Endothelial cell of umbilical vein (primary cell): Measurements from ENCODE around the gene UNC5C. TPM values are rescaled to one million over a fixed set of nuclear protein-coding genes. Genes with fewer than 3 reads are reported as not detected.
A peak's percentile ranks its signal among the peaks of the same experiment; 100 is the strongest.

Experiments used
- BruUV-seq: library from RNA; stranded (reverse); fragments of 400-500 nt; replicated peaks from 2 replicates; lab custom pipeline; 2021; lab: Mats Ljungman, UMichigan
- CTCF ChIA-PET: fragments of 300-600, 350-600 bp; sonication (Branson Sonifier 250); formaldehyde crosslinking; loops from one replicate; lab custom pipeline; 2021; ENCODE audit warnings: antibody characterized with exemption, inconsistent platforms; lab: Charles Lee
- POLR2A ChIA-PET: fragments of 300-600, 350-600 bp; sonication (Branson Sonifier 250); formaldehyde crosslinking; loops from one replicate; lab custom pipeline; 2021; ENCODE audit warnings: antibody characterized with exemption, inconsistent platforms; lab: Charles Lee
- DNase-seq: peaks from one replicate; pipeline ENCODE4 v3.0.0-alpha.2; 2011; ENCODE audit warnings: low read depth, low spot score
- FAIRE-seq: peaks from 2 replicates; lab custom pipeline; 2011; peaks lifted over from hg19 to GRCh38; lab: Jason Lieb, UNC
- H2AFZ ChIP-seq: 2 replicates; pipeline ENCODE4 v1.6.0; 2012; ENCODE audit warnings: low read depth, low read length, control low read depth, inconsistent platforms
- H3K27ac ChIP-seq: 2 replicates; pipeline ENCODE4 v1.5.1; 2011; ENCODE audit warnings: low read depth, mild to moderate bottlenecking, control low read depth, low read length, moderate library complexity; ENCODE audit not compliant: insufficient read depth
- H3K27me3 ChIP-seq, 2 experiments: 2 replicates each; pipeline versions ENCODE4 v1.6.0 to v1.6.1; 2011; ENCODE audit warnings: low read length in 2 of 2, mixed read lengths in 1 of 2; ENCODE audit not compliant: control insufficient read depth in 2 of 2, insufficient read depth in 2 of 2
- H3K36me3 ChIP-seq, 2 experiments: 2 replicates in 1 of 2; 3 replicates in 1 of 2; pipeline ENCODE4 v1.5.1; 2011; ENCODE audit warnings: low read length in 2 of 2, mild to moderate bottlenecking in 1 of 2, moderate library complexity in 1 of 2; ENCODE audit not compliant: control insufficient read depth in 2 of 2, insufficient read depth in 2 of 2; ENCODE audit errors: extremely low read depth in 1 of 2
- H3K4me1 ChIP-seq: 3 replicates; pipeline ENCODE4 v1.5.1; 2011; ENCODE audit warnings: mild to moderate bottlenecking, low read length; ENCODE audit not compliant: control insufficient read depth, insufficient read depth; ENCODE audit errors: extremely low read depth
- H3K4me2 ChIP-seq: 2 replicates; pipeline ENCODE4 v1.6.1; 2011; ENCODE audit warnings: low read length, control low read depth, mixed read lengths; ENCODE audit not compliant: insufficient read depth
- H3K4me3 ChIP-seq, 3 experiments: fragments of 200-600 bp in 1 of 3; sonication (generic), shearing (Covaris generic) in 1 of 3; replicated peaks in 1 of 3; 2 replicates each; pipeline ENCODE4 v1.5.1; 2011 to 2016; ENCODE audit warnings: control low read depth in 3 of 3, low read length in 3 of 3, mild to moderate bottlenecking in 2 of 3, inconsistent platforms in 1 of 3, low read depth in 1 of 3, moderate library complexity in 1 of 3; ENCODE audit not compliant: insufficient read depth in 1 of 3
- H3K79me2 ChIP-seq: 2 replicates; pipeline ENCODE4 v1.6.0; 2012; ENCODE audit warnings: low read length, inconsistent platforms; ENCODE audit not compliant: control insufficient read depth, insufficient read depth
- H3K9ac ChIP-seq: replicated peaks from 2 replicates; pipeline ENCODE3; 2011; ENCODE audit warnings: low read length, control low read depth; ENCODE audit not compliant: insufficient read depth; ENCODE audit errors: extremely low read depth
- H3K9me1 ChIP-seq: replicated peaks from 3 replicates; pipeline ENCODE4 v1.6.0; 2011; ENCODE audit warnings: mild to moderate bottlenecking, low read length; ENCODE audit not compliant: control insufficient read depth, insufficient read depth; ENCODE audit errors: extremely low read depth
- H3K9me3 ChIP-seq: replicated peaks from 2 replicates; pipeline ENCODE4 v1.5.1; 2012; ENCODE audit warnings: low read length, inconsistent platforms; ENCODE audit not compliant: control insufficient read depth, insufficient read depth
- H4K20me1 ChIP-seq: replicated peaks from 2 replicates; pipeline ENCODE3; 2011; ENCODE audit warnings: mild to moderate bottlenecking, low read length; ENCODE audit not compliant: control insufficient read depth, insufficient read depth; ENCODE audit errors: extremely low read depth
- EZH2 ChIP-seq: IDR thresholded peaks from 2 replicates; pipeline ENCODE4 v1.6.1; 2012; ENCODE audit warnings: borderline replicate concordance, low read depth, mild to moderate bottlenecking, moderate library complexity, low read length, inconsistent platforms; ENCODE audit not compliant: severe bottlenecking
- FOS ChIP-seq: IDR thresholded peaks from 2 replicates; pipeline ENCODE4 v1.6.1; 2011; ENCODE audit warnings: mild to moderate bottlenecking, low read length, moderate library complexity, borderline replicate concordance; ENCODE audit not compliant: insufficient read depth
- GATA2 ChIP-seq: IDR thresholded peaks from 2 replicates; pipeline ENCODE4 v1.7.0; 2011; ENCODE audit warnings: low read depth, mild to moderate bottlenecking, moderate library complexity, mixed read lengths, low read length; ENCODE audit not compliant: insufficient read length, insufficient read depth
- JUN ChIP-seq: IDR thresholded peaks from 2 replicates; pipeline ENCODE4 v1.6.1; 2011; ENCODE audit warnings: borderline replicate concordance, low read depth; ENCODE audit not compliant: insufficient read length, insufficient read depth
- MYC ChIP-seq: IDR thresholded peaks from one replicate; pipeline ENCODE4 v1.6.1; 2011; ENCODE audit warnings: mild to moderate bottlenecking, low read depth, low read length
- POLR2A ChIP-seq: IDR thresholded peaks from 2 replicates; pipeline ENCODE4 v1.6.1; 2012; ENCODE audit warnings: low read depth, mild to moderate bottlenecking, control low read depth, low read length
- POLR2AphosphoS5 ChIP-seq: IDR thresholded peaks from 2 replicates; pipeline ENCODE4 v1.6.1; 2012; ENCODE audit warnings: low read depth, mild to moderate bottlenecking, control low read depth, low read length, moderate library complexity; ENCODE audit not compliant: insufficient read depth
- dilution Hi-C: fragments of 300-500 bp; cut with MboI; formaldehyde crosslinking; loops from one replicate; pipeline ENCODE4 v1.15.0; 2019; ENCODE audit warnings: low sequenced_read_pairs; ENCODE audit not compliant: extremely low pct_ligation_motif_present
- intact Hi-C: fragments of 100-400 bp; cut with micrococcal nuclease; formaldehyde crosslinking; loops from one replicate; pipeline ENCODE4 v1.10.0; 2022
- polyA plus RNA-seq, 4 experiments: library from polyadenylated mRNA; depleted of rRNA in 3 of 4; stranded (reverse) in 3 of 4; unstranded in 1 of 4; fragments of >200 nt; gene quantifications; 2 replicates each; pipeline versions ENCODE4 v1.2.1 to v1.2.3, GENCODE V29; 2011 to 2012; ENCODE audit warnings: missing spikeins in 1 of 4
- total RNA-seq: library from RNA; stranded (reverse); gene quantifications from 2 replicates; pipeline ENCODE4 v1.2.3, GENCODE V29; 2021
- TF ChIP-seq, protein P1 (sequence below), 2 donors: IDR thresholded peaks; 1 replicate in 1 of 2; 2 replicates in 1 of 2; pipeline ENCODE4 v1.5.1; 2011; ENCODE audit warnings: low read length in 2 of 2, mild to moderate bottlenecking in 2 of 2, moderate library complexity in 2 of 2, control low read depth in 1 of 2, inconsistent platforms in 1 of 2, low read depth in 1 of 2; ENCODE audit not compliant: insufficient read depth in 1 of 2; ENCODE audit errors: extremely low read depth in 1 of 2
- TF ChIP-seq, protein P2 (sequence below): IDR thresholded peaks from 2 replicates; pipeline ENCODE4 v1.6.1; 2011; ENCODE audit not compliant: insufficient read depth, insufficient read length

Gene UNC5C
- total and polyA plus RNA-seq, 2 donors (not counting 3 experiments of a cell fraction or from before 2014, with no cell fraction given): 0.44 to 0.53 TPM

GRCh38 chr4:95181243-95181995, 367.4 kb downstream of the UNC5C start:
- BruUV-seq: no TSS peak
- H3K9ac ChIP-seq: no peak overlapping the region
- no peak overlapping the region for H3K4me3 ChIP-seq
- H3K36me3 ChIP-seq: no peaks in the 10 kb centered on the region
- H3K4me1 ChIP-seq: no peaks in the 10 kb centered on the region
- FAIRE-seq (peak; percentile 26), DNase-seq (peak; percentile 11)
- dilution Hi-C loops (no loop called here), intact Hi-C loops (loop anchor here (5.0 kb wide), 1 partner anchor 106 kb away; no protein-coding TSS in a partner anchor)
- H3K9me1 ChIP-seq: no peaks in the 10 kb centered on the region
- TF ChIP-seq MYC (no peak), FOS (no peak), GATA2 (no peak), EZH2 (no peak), POLR2AphosphoS5 (no peak), POLR2A (no peak), JUN (no peak)
- TF ChIP-seq, protein P1, sequence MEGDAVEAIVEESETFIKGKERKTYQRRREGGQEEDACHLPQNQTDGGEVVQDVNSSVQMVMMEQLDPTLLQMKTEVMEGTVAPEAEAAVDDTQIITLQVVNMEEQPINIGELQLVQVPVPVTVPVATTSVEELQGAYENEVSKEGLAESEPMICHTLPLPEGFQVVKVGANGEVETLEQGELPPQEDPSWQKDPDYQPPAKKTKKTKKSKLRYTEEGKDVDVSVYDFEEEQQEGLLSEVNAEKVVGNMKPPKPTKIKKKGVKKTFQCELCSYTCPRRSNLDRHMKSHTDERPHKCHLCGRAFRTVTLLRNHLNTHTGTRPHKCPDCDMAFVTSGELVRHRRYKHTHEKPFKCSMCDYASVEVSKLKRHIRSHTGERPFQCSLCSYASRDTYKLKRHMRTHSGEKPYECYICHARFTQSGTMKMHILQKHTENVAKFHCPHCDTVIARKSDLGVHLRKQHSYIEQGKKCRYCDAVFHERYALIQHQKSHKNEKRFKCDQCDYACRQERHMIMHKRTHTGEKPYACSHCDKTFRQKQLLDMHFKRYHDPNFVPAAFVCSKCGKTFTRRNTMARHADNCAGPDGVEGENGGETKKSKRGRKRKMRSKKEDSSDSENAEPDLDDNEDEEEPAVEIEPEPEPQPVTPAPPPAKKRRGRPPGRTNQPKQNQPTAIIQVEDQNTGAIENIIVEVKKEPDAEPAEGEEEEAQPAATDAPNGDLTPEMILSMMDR (IDR thresholded peaks at IDR 0.05; ENCODE audit: extremely low read depth in 1 of 2, insufficient read depth in 1 of 2, low read depth in 1 of 2, low read length in 2 of 2): no peak
- TF ChIP-seq, protein P2, sequence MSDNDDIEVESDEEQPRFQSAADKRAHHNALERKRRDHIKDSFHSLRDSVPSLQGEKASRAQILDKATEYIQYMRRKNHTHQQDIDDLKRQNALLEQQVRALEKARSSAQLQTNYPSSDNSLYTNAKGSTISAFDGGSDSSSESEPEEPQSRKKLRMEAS: no peak
- CTCF ChIA-PET: no interaction called here
- H3K9me3 ChIP-seq: no peaks in the 10 kb centered on the region
- POLR2A ChIA-PET: no interaction called here
- H2AFZ ChIP-seq: peak overlapping the region; percentile 0
- no peaks in the 10 kb centered on the region for H4K20me1 ChIP-seq
- H3K4me2 ChIP-seq: no peak overlapping the region
- no peaks in the 10 kb centered on the region for H3K79me2 ChIP-seq
- no peak overlapping the region for H3K27ac ChIP-seq
- H3K27me3 ChIP-seq: no peaks in the 10 kb centered on the region
